Parathyroid adenoma (tissue), 2 donors: Measurements from ENCODE around the gene ENKUR.

Experiments used
- H2AFZ ChIP-seq: fragments of 300-600 bp; sonication (generic); one replicate; pipeline ENCODE4 v1.7.0; 2017; ENCODE audit warnings: antibody characterized with exemption, mild to moderate bottlenecking
- H3K27ac ChIP-seq: fragments of 300-600 bp; sonication (generic); one replicate; pipeline ENCODE4 v1.7.0; 2017
- H3K27me3 ChIP-seq: fragments of 300-600 bp; sonication (generic); one replicate; pipeline ENCODE4 v1.7.0; 2017; ENCODE audit warnings: low read length; ENCODE audit not compliant: control insufficient read depth, insufficient read depth
- H3K36me3 ChIP-seq: fragments of 300-600 bp; sonication (generic); one replicate; pipeline ENCODE4 v1.7.0; 2017; ENCODE audit warnings: low read length; ENCODE audit not compliant: control insufficient read depth, insufficient read depth
- H3K4me1 ChIP-seq: fragments of 300-600 bp; sonication (generic); one replicate; pipeline ENCODE4 v1.7.0; 2017; ENCODE audit warnings: control low read depth
- H3K4me2 ChIP-seq: fragments of 300-600 bp; sonication (generic); one replicate; pipeline ENCODE4 v1.7.0; 2017; ENCODE audit warnings: low read length
- H3K4me3 ChIP-seq: fragments of 300-600 bp; sonication (generic); one replicate; pipeline ENCODE4 v1.7.0; 2017; ENCODE audit warnings: low read depth, low read length
- H3K79me2 ChIP-seq: fragments of 300-600 bp; sonication (generic); one replicate; pipeline ENCODE4 v1.7.0; 2017; ENCODE audit warnings: control low read depth
- H3K9ac ChIP-seq: fragments of 300-600 bp; sonication (generic); one replicate; pipeline ENCODE4 v1.7.0; 2017; ENCODE audit warnings: mild to moderate bottlenecking
- H3K9me3 ChIP-seq: fragments of 300-600 bp; sonication (generic); one replicate; pipeline ENCODE4 v1.7.0; 2017; ENCODE audit warnings: low read length; ENCODE audit not compliant: control insufficient read depth
- CTCF ChIP-seq: fragments of 300-600 bp; sonication (generic); IDR thresholded peaks from one replicate; pipeline ENCODE4 v1.7.0; 2017; ENCODE audit warnings: antibody characterized with exemption, mild to moderate bottlenecking
- donor health status: primary hyperparathyroidism.

Gene ENKUR

DNA sequence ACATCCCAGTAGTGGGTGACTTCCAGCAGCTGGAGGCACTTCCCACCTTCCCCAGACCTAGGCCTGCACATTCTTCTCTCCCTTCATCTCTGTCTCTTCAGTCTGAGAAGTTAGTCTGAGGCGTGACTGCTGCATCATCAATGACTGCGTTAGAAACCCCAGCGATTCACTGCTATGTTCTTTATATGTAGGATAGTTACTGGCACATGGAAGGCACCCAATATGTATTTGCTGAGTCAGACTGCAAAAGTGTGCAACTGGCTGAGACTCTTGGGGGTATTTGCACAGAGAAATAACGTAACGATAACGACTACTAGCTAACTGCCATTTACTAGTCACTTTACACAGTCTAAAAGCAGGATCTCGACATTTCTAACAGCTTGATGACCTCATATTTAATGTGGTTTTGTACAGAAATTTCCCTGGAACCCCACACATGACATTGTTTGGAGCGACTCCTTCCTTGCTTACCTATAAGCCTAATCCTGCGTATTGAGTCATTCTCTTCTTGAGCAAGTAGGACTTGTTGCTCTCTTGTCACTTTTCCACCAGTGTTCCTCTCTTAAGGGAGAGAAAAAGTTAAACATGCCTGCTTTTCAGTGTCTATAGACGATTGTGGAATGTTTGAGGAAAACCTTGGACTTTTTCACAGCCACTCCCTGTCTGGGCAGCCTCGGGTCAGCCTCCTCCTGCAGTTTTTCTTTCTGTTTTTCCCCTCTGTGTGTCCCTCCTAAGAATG, 45.9 kb upstream of the ENKUR start:
- Histone ChIP-seq H3K36me3 (no peaks in the 10 kb centered on the region), H3K9me3 (no peaks in the 10 kb centered on the region), H3K4me1 (no peaks in the 10 kb centered on the region), H3K27ac (no peak overlapping the region), H2AFZ (peak overlapping the region; percentile 19), H3K9ac (no peak overlapping the region), H3K79me2 (no peaks in the 10 kb centered on the region), H3K27me3 (no peaks in the 10 kb centered on the region), H3K4me3 (no peak overlapping the region), H3K4me2 (no peak overlapping the region)
- TF ChIP-seq CTCF: no peak

DNA sequence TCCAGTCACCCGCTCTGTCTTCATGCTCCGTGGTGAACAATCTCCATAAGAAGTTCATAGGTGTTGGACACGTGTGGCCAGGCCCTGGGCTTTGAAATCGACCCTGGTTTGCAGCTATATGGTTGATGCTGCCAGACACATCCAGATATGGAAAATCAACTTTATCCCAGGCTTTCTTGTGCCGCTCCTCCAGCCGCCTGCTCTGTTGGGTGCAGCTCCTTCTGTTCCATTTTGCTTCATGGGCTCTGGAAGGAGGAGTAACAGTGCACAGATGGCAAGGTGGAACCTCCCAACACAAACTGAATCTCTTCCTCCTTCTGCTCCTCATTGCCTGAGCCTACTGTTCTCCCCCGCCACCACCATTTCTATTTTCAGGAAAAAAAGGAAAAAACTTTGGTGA, 45.2 kb upstream of the ENKUR start:
- no peak overlapping the region for H3K9ac ChIP-seq
- H3K27ac ChIP-seq: no peak overlapping the region
- H3K36me3 ChIP-seq: no peaks in the 10 kb centered on the region
- no peak overlapping the region for H3K4me3 ChIP-seq
- H3K4me2 ChIP-seq: no peak overlapping the region
- no peaks in the 10 kb centered on the region for H3K27me3 ChIP-seq
- no peaks in the 10 kb centered on the region for H3K9me3 ChIP-seq
- no peak for TF ChIP-seq CTCF
- H3K79me2 ChIP-seq: no peaks in the 10 kb centered on the region
- H3K4me1 ChIP-seq: no peaks in the 10 kb centered on the region
- no peak overlapping the region for H2AFZ ChIP-seq

DNA sequence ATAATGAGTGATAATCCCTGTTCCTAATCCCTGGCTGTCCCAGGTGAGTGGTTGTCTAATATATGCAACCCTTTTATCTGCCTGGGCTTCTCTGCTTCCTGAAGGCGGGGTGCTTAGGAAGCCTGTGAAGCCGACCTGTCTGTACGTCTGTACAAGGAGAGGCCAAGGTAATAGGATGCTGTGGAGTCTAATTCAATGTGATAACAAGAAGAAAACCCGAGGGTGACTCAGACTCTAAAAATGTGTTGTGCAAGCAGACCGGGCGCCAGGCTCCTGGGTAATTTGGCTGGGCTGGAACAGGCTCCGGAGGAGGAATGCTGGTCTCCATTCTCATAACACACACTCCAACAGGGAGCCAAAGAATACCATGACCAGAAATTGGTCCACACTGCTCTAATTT, 44.0 kb upstream of the ENKUR start:
- H3K4me3 ChIP-seq: no peak overlapping the region
- no peaks in the 10 kb centered on the region for H3K4me1 ChIP-seq
- H3K79me2 ChIP-seq: no peaks in the 10 kb centered on the region
- H3K9ac ChIP-seq: no peak overlapping the region
- H2AFZ ChIP-seq: no peak overlapping the region
- H3K9me3 ChIP-seq: no peaks in the 10 kb centered on the region
- TF ChIP-seq CTCF: no peak
- no peaks in the 10 kb centered on the region for H3K36me3 ChIP-seq
- no peak overlapping the region for H3K4me2 ChIP-seq
- no peaks in the 10 kb centered on the region for H3K27me3 ChIP-seq
- H3K27ac ChIP-seq: no peak overlapping the region

DNA sequence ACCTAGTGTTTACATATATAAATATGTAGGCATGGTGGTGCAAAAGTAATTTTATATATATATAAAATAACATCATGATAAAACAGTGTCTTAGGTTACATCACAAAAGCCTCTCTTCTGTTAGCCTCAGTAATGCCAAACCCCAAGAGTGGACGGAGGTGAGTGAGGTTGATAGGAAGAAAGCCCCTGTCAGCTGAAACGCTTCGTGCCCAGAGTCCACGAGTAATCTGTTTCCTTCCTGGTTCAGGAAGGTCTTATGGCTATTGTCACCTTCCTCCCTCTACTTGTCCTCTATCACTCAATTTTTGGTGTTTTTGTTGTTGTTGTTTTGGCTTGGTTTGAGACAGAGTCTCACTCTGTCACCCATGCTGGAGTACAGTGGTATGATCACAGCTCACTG, 41.9 kb upstream of the ENKUR start:
- no peak overlapping the region for H3K27ac ChIP-seq
- no peaks in the 10 kb centered on the region for H3K27me3 ChIP-seq
- H3K79me2 ChIP-seq: no peaks in the 10 kb centered on the region
- no peak for TF ChIP-seq CTCF
- no peak overlapping the region for H3K4me2 ChIP-seq
- H3K4me1 ChIP-seq: no peaks in the 10 kb centered on the region
- H3K36me3 ChIP-seq: no peaks in the 10 kb centered on the region
- no peak overlapping the region for H3K9ac ChIP-seq
- no peak overlapping the region for H3K4me3 ChIP-seq
- H2AFZ ChIP-seq: no peak overlapping the region
- no peaks in the 10 kb centered on the region for H3K9me3 ChIP-seq

DNA sequence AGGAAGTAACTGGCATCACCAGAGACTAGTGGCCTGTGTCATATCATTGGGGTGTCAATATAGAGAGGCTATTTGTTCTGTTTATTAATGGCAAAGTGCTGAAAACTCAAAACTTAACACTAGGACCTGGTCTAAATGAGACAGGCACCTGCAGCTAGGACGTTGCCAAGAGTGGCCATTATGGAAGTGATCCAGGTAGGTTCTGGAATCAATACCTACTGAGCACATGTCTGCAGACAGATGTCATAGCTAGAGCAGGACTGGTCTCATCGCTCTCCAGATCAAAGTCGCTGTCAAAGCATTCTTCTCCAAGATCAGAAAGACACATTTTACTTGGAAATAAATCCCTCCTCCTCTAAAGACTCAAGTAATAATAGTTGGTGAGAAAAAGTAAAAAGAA, 40.8 kb upstream of the ENKUR start:
- Histone ChIP-seq H3K9ac (no peak overlapping the region), H3K27me3 (no peaks in the 10 kb centered on the region), H3K9me3 (no peaks in the 10 kb centered on the region), H3K4me2 (no peak overlapping the region), H3K4me1 (no peaks in the 10 kb centered on the region), H3K79me2 (no peaks in the 10 kb centered on the region), H3K4me3 (no peak overlapping the region), H3K36me3 (no peaks in the 10 kb centered on the region), H2AFZ (no peak overlapping the region), H3K27ac (no peak overlapping the region)
- no peak for TF ChIP-seq CTCF
